PFSK-1 (cell line): ENCODE results near the gene XYLT1.

Experiments
- FOXP2 ChIP-seq: optimal IDR thresholded peaks from 2 replicates; pipeline ENCODE3; 2011; ENCODE audit warnings: borderline replicate concordance, control low read depth, inconsistent platforms; ENCODE audit not compliant: insufficient read depth; ENCODE audit errors: extremely low read length, extremely low read depth
- POLR2AphosphoS5 ChIP-seq: IDR thresholded peaks from 2 replicates; pipeline ENCODE4 v1.6.1; 2012; ENCODE audit warnings: low read depth, mild to moderate bottlenecking, control low read depth, low read length, moderate library complexity
- REST ChIP-seq, 2 experiments: IDR thresholded peaks; 2 replicates each; pipeline versions ENCODE4 v1.6.1 to v1.8.0; 2011 to 2012; ENCODE audit warnings: low read depth in 2 of 2, low read length in 2 of 2, control low read depth in 1 of 2, inconsistent platforms in 1 of 2, mild to moderate bottlenecking in 1 of 2, moderate library complexity in 1 of 2; ENCODE audit not compliant: insufficient read depth in 1 of 2
- SIN3A ChIP-seq: IDR thresholded peaks from 2 replicates; pipeline ENCODE4 v1.6.1; 2012; ENCODE audit warnings: mild to moderate bottlenecking, low read length, moderate library complexity, borderline replicate concordance; ENCODE audit not compliant: insufficient read depth
- TAF1 ChIP-seq: IDR thresholded peaks from 2 replicates; pipeline ENCODE4 v1.6.1; 2012; ENCODE audit warnings: low read length, control low read depth, borderline replicate concordance; ENCODE audit not compliant: insufficient read depth

Gene XYLT1

GRCh38 chr16:17370223-17370707 is 100.5 kb downstream of the XYLT1 start:
- TF ChIP-seq TAF1 (no peak), FOXP2 (no peak), SIN3A (no peak), REST (IDR thresholded peaks at IDR 0.05; ENCODE audit: insufficient read depth in 1 of 2, low read depth in 2 of 2, low read length in 2 of 2) (no peak), POLR2AphosphoS5 (no peak)

GRCh38 chr16:17369421-17370222 is 101.1 kb downstream of the XYLT1 start:
- TF ChIP-seq POLR2AphosphoS5 (no peak), TAF1 (no peak), FOXP2 (no peak), SIN3A (no peak), REST (IDR thresholded peaks at IDR 0.05; ENCODE audit: insufficient read depth in 1 of 2, low read depth in 2 of 2, low read length in 2 of 2) (peak in 1 of 2 experiments; percentile 65; a peak in 1 of 4 replicates)

- no peak for TF ChIP-seq FOXP2
- TF ChIP-seq REST (IDR thresholded peaks at IDR 0.05; ENCODE audit: insufficient read depth in 1 of 2, low read depth in 2 of 2, low read length in 2 of 2) = no peak
- TF ChIP-seq TAF1 = no peak
- TF ChIP-seq POLR2AphosphoS5 = no peak
- TF ChIP-seq SIN3A = no peak
These were observed 101.8 kb downstream of the XYLT1 start for GRCh38 chr16:17368951-17369350.

GRCh38 chr16:17368446-17368845 is 102.3 kb downstream of the XYLT1 start:
- no peak for TF ChIP-seq SIN3A

GRCh38 chr16:17367923-17368322 is 102.8 kb downstream of the XYLT1 start:
- TF ChIP-seq TAF1 = no peak
- TF ChIP-seq FOXP2 = no peak
- TF ChIP-seq POLR2AphosphoS5 = no peak
- TF ChIP-seq REST (IDR thresholded peaks at IDR 0.05; ENCODE audit: insufficient read depth in 1 of 2, low read depth in 2 of 2, low read length in 2 of 2) = no peak
- TF ChIP-seq SIN3A = no peak
